ENCODE data around the gene OR1S1. TPM values are rescaled to one million over a fixed set of nuclear protein-coding genes. Genes with fewer than 3 reads are reported as not detected.

The OR1S1 gene
- total RNA-seq, 1 experiment from 2014 or later, result not detected

GRCh38 chr11:58165504-58166106 is 46.9 kb upstream of the OR1S1 start:
- H3K4me1 Mint-ChIP-seq (ENCODE audit: low read depth, unreplicated experiment), result peaks cover 36% of the 10 kb centered on the region
- H3K4me1 ChIP-seq, result peaks cover 38% of the 10 kb centered on the region
- intact Hi-C loops (cut with micrococcal nuclease; ENCODE audit: unreplicated experiment), result loop anchor here (1.0 to 5.0 kb wide), 3 partner anchors 27 to 103 kb away; no protein-coding TSS in a partner anchor

GRCh38 chr11:58177409-58178054 is 35.0 kb upstream of the OR1S1 start:
- Mint-ChIP-seq H3K36me3 (ENCODE audit: insufficient read depth, unreplicated experiment) (no peaks in the 10 kb centered on the region), H3K27me3 (ENCODE audit: insufficient read depth, unreplicated experiment) (no peaks in the 10 kb centered on the region), H3K9me3 (ENCODE audit: unreplicated experiment) (peaks cover 10% of the 10 kb centered on the region), H3K4me3 (ENCODE audit: unreplicated experiment) (no peak overlapping the region), H3K4me1 (ENCODE audit: low read depth, unreplicated experiment) (no peaks in the 10 kb centered on the region), H3K27ac (ENCODE audit: unreplicated experiment) (no peak overlapping the region)
- ChIA-PET CTCF (no interaction called here), POLR2A (no interaction called here)
- Histone ChIP-seq H3K36me3 (ENCODE audit: control insufficient read depth, insufficient read depth, low read length) (no peaks in the 10 kb centered on the region), H3K9me3 (no peaks in the 10 kb centered on the region), H3K4me3 (ENCODE audit: low read depth, low read length) (no peak overlapping the region), H3K4me1 (no peaks in the 10 kb centered on the region), H3K27me3 (replicated peaks; ENCODE audit: control insufficient read depth, insufficient read depth, low read length) (no peaks in the 10 kb centered on the region)
- BruUV-seq (replicated peaks), result no TSS peak
- no peak for DNase-seq
- intact Hi-C loops (cut with micrococcal nuclease; ENCODE audit: unreplicated experiment), result no loop called here
- no peak for TF ChIP-seq CTCF (IDR thresholded peaks at IDR 0.05; ENCODE audit: insufficient read depth in 1 of 2, low read depth in 1 of 2, low read length in 1 of 2, severe bottlenecking in 1 of 2, unreplicated experiment in 1 of 2)

More at GRCh38 chr11:58165504-58166106, 46.9 kb upstream of the OR1S1 start:
- H3K27me3 ChIP-seq (replicated peaks; ENCODE audit: control insufficient read depth, insufficient read depth, low read length), result no peaks in the 10 kb centered on the region
- no peaks in the 10 kb centered on the region for H3K36me3 ChIP-seq (ENCODE audit: control insufficient read depth, insufficient read depth, low read length)
- CTCF ChIA-PET, result no interaction called here
- no TSS peak for BruUV-seq (replicated peaks)
- TF ChIP-seq CTCF (IDR thresholded peaks at IDR 0.05; ENCODE audit: insufficient read depth in 1 of 2, low read depth in 1 of 2, low read length in 1 of 2, severe bottlenecking in 1 of 2, unreplicated experiment in 1 of 2), result no peak
- POLR2A ChIA-PET, result no interaction called here
- H3K36me3 Mint-ChIP-seq (ENCODE audit: insufficient read depth, unreplicated experiment), result no peaks in the 10 kb centered on the region
- peaks cover 21% of the 10 kb centered on the region for H3K9me3 Mint-ChIP-seq (ENCODE audit: unreplicated experiment)
- peak overlapping the region; percentile 47 for H3K4me3 Mint-ChIP-seq (ENCODE audit: unreplicated experiment)
- peaks cover 1% of the 10 kb centered on the region; the same call in 1 of the 2 replicates for H3K9me3 ChIP-seq
- no peaks in the 10 kb centered on the region for H3K27me3 Mint-ChIP-seq (ENCODE audit: insufficient read depth, unreplicated experiment)
- peak; percentile 70 to 79 for DNase-seq
- peak overlapping the region; percentile 79 for H3K27ac Mint-ChIP-seq (ENCODE audit: unreplicated experiment)
- no peak overlapping the region for H3K4me3 ChIP-seq (ENCODE audit: low read depth, low read length)

- no peaks in the 10 kb centered on the region for H3K9me3 ChIP-seq
- H3K4me3 Mint-ChIP-seq (ENCODE audit: unreplicated experiment), result no peak overlapping the region
- peak overlapping the region; percentile 17 for H3K27ac Mint-ChIP-seq (ENCODE audit: unreplicated experiment)
- ChIA-PET POLR2A (no interaction called here), CTCF (no interaction called here)
- no peaks in the 10 kb centered on the region for H3K4me1 ChIP-seq
- no peaks in the 10 kb centered on the region for H3K36me3 Mint-ChIP-seq (ENCODE audit: insufficient read depth, unreplicated experiment)
- no TSS peak for BruUV-seq (replicated peaks)
- DNase-seq, result no peak
- H3K9me3 Mint-ChIP-seq (ENCODE audit: unreplicated experiment), result peaks cover 10% of the 10 kb centered on the region
- no peaks in the 10 kb centered on the region for H3K4me1 Mint-ChIP-seq (ENCODE audit: low read depth, unreplicated experiment)
- H3K36me3 ChIP-seq (ENCODE audit: control insufficient read depth, insufficient read depth, low read length), result no peaks in the 10 kb centered on the region
- no peak overlapping the region for H3K4me3 ChIP-seq (ENCODE audit: low read depth, low read length)
- H3K27me3 Mint-ChIP-seq (ENCODE audit: insufficient read depth, unreplicated experiment), result no peaks in the 10 kb centered on the region
- TF ChIP-seq CTCF (IDR thresholded peaks at IDR 0.05; ENCODE audit: insufficient read depth in 1 of 2, low read depth in 1 of 2, low read length in 1 of 2, severe bottlenecking in 1 of 2, unreplicated experiment in 1 of 2), result no peak
- intact Hi-C loops (cut with micrococcal nuclease; ENCODE audit: unreplicated experiment), result no loop called here
- no peaks in the 10 kb centered on the region for H3K27me3 ChIP-seq (replicated peaks; ENCODE audit: control insufficient read depth, insufficient read depth, low read length)
These were observed 34.1 kb upstream of the OR1S1 start for GRCh38 chr11:58178444-58178843.
